Epithelial cell of esophagus (primary cell): ENCODE results near the gene C16orf95.

Experiments used
- DNase-seq: peaks from one replicate; pipeline ENCODE4 v3.0.0; 2010; ENCODE audit warnings: low read depth
- H3K4me3 ChIP-seq: 2 replicates; pipeline ENCODE4 v1.5.1; 2011; ENCODE audit warnings: mild to moderate bottlenecking, low read length, control low read depth
- CTCF ChIP-seq: IDR thresholded peaks from 2 replicates; pipeline ENCODE4 v1.5.1; 2011; ENCODE audit warnings: low read depth, mild to moderate bottlenecking, low read length, control low read depth, inconsistent platforms; ENCODE audit not compliant: insufficient read depth; ENCODE audit errors: missing control alignments

C16orf95 gene

GRCh38 chr16:87320510-87321227 lies 3.5 kb upstream of the C16orf95 start:
- no peak for DNase-seq
- no peak for TF ChIP-seq CTCF

DNA sequence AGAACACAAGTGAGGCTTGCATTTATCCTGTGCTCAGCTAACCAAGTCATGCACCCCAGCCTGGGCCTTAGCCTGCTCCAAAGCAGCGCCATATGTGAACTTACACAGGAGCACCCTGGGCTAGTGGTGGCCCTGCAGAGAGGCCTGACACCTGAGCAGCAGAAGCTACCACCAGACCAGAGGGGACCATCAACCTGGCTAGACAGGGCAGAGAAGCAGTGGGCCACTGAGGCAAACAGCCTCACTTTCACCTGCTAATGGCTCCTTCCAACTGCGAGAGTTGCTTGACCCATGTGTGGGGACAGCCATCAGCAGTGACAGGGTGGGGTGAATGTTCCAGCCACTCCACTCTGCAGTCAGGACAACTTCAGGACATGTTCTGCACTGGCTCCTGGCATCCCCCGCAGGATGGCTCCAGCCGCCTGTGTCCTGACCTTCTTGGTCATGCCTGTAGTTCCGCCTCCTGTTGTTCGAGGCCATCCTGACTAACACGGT lies 2.9 kb upstream of the C16orf95 start:
- DNase-seq: no peak
- no peak overlapping the region for H3K4me3 ChIP-seq
- no peak for TF ChIP-seq CTCF

More at GRCh38 chr16:87320510-87321227, 3.5 kb upstream of the C16orf95 start:
- no peak overlapping the region for H3K4me3 ChIP-seq

- no peak for TF ChIP-seq CTCF
- no peak overlapping the region for H3K4me3 ChIP-seq
- no peak for DNase-seq
Observed at GRCh38 chr16:87319011-87319410, 1.8 kb upstream of the C16orf95 start.

DNA sequence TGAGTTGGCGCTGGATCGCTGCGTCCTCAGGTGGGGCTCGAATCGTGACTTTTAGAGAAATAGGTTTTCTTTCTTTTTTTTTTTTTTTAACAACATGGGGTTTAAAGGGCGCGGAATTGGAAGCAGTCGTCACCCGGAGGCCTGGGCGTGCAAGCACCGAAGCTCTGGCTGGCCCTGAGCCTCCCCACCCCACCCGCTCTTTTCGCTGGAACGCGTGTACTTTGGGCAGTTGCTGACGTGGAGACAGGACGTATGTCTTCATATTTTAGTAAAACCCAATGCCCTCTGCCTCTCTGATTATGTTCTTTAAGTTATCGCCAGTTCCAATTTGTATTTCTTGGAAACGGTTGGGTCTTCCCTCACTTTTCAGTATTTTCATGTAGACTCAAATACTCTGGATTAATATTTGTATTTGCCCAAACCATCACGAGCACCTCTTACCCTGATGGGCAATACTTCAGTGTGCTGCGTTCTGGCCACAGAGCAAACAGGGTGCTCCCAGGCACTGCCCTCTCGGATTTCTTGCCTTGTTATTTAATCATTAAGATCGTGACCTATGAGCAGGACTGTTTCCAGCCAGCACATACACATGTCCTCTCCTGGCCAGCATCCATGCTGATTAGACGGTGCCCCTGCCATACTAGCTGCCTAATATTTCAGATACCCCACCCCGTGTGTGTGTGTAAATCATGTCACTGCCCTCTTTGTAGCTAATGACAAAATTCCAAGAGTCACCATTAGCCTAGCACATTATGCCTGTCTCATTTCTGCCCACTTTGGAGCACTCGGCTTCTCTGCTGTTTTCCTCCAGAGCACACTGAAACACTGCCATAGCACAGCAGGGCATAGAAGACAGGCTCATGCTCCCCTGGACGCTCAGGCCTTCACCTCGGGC lies 805 bp upstream of the C16orf95 start:
- peak overlapping the region; percentile 96 for H3K4me3 ChIP-seq
- no peak for TF ChIP-seq CTCF
- DNase-seq: peak; percentile 48

DNA sequence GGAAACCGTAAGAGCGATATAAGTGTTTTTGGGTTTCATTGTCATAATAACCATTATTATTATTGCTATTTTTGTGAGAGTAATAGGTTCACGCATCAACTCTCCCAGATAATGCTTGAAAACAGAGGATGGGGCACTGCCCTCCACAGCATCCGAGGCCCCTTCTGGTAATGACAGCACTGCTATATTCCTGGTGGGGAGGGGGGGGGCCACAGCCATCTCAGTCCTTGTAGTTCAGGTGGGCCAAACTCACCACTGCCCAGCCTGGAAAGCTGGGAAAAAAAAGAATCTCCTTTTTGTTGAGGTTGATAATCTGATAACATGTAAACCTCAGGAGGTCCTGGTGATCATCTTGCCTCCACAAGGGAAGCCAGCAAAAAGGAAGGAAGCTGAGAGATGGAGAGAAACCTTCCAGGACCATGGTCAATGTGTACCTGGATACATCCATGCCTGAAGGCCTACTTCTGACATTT lies 706 bp downstream of the C16orf95 start:
- DNase-seq: no peak
- no peak for TF ChIP-seq CTCF
- peak overlapping the region; percentile 96 for H3K4me3 ChIP-seq

DNA sequence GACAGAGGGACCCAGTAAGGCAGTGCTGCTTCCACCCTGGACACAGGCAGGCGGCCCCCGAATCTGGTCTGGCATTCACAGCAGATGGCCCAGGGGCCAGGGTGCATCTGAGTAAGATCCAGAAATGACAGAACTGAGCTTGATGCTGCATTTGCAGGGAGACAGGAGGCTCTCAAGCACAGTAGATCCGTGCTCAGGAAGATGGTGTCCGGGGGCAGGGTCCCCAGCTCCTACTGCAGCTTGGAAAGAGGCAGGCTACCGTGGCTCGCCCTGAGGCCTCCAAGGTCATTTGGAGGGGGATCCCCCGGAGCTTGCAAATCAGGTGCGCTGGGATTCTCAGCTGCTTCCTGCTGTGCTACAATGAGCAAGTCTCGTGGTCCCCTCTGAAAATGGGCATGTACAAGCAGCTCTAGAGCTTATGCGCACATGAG lies 2.2 kb downstream of the C16orf95 start:
- no peak for DNase-seq
- no peak for TF ChIP-seq CTCF
- no peak overlapping the region for H3K4me3 ChIP-seq
